IMR-90 (cell line): ENCODE results near the gene GGA2. TPM values are rescaled to one million over a fixed set of nuclear protein-coding genes. Genes with fewer than 3 reads are reported as not detected.

Experiments
- ATAC-seq: fragments of 200-7000 bp; cut with Tn5 transposase; 2 replicates; pipeline ENCODE4 v1.9.1; 2020; ENCODE audit warnings: low read depth, mild to moderate bottlenecking, moderate library complexity
- BruUV-seq: library from RNA; stranded (reverse); fragments of 400-500 nt; replicated peaks from 2 replicates; lab custom pipeline; 2021; lab: Mats Ljungman, UMichigan
- CTCF ChIA-PET: fragments of 300-600 bp; formaldehyde crosslinking; extraction: SDS; loops from one replicate; lab custom pipeline; 2021; ENCODE audit warnings: antibody characterized with exemption; lab: Yijun Ruan, JAX
- POLR2A ChIA-PET: fragments of 300-600 bp; sonication (Branson Sonifier 250); formaldehyde crosslinking; loops from one replicate; lab custom pipeline; 2022; ENCODE audit warnings: antibody characterized with exemption; ENCODE audit not compliant: unreplicated experiment; lab: Charles Lee
- DNase-seq: peaks from one replicate; pipeline ENCODE4 v3.0.0; 2013
- H2AFZ ChIP-seq: replicated peaks from 2 replicates; pipeline ENCODE3; 2013; ENCODE audit warnings: low read length, mild to moderate bottlenecking; ENCODE audit not compliant: poor library complexity
- H2AK5ac ChIP-seq: 2 replicates; pipeline ENCODE4 v1.6.1; 2013; ENCODE audit warnings: low read depth, low read length, inconsistent platforms
- H2AK9ac ChIP-seq: replicated peaks from 2 replicates; pipeline ENCODE3; 2013; ENCODE audit warnings: mild to moderate bottlenecking, low read depth, low read length, moderate library complexity; ENCODE audit not compliant: poor library complexity
- H2BK120ac ChIP-seq: 2 replicates; pipeline ENCODE4 v1.6.1; 2013; ENCODE audit warnings: low read depth, low read length, inconsistent platforms
- H2BK15ac ChIP-seq: 3 replicates; pipeline ENCODE4 v1.6.1; 2013; ENCODE audit warnings: low read depth, low read length, inconsistent platforms
- H2BK20ac ChIP-seq: 2 replicates; pipeline ENCODE4 v1.6.1; 2013; ENCODE audit warnings: low read depth, mild to moderate bottlenecking, inconsistent platforms, low read length, moderate library complexity
- H2BK5ac ChIP-seq: 2 replicates; pipeline ENCODE4 v1.6.1; 2013; ENCODE audit warnings: mild to moderate bottlenecking, low read depth, low read length, inconsistent platforms; ENCODE audit not compliant: poor library complexity, severe bottlenecking
- H3K14ac ChIP-seq: replicated peaks from 2 replicates; pipeline ENCODE4 v1.6.1; 2013; ENCODE audit warnings: low read depth, low read length, inconsistent platforms
- H3K18ac ChIP-seq: 2 replicates; pipeline ENCODE4 v1.6.1; 2013; ENCODE audit warnings: low read depth, low read length, control low read depth
- H3K23ac ChIP-seq: 2 replicates; pipeline ENCODE4 v1.6.1; 2013; ENCODE audit warnings: low read depth, low read length, inconsistent platforms
- H3K27ac ChIP-seq: 2 replicates; pipeline ENCODE4 v1.5.1; 2013; ENCODE audit warnings: mild to moderate bottlenecking, control low read depth, low read length; ENCODE audit not compliant: insufficient read depth
- H3K27me3 ChIP-seq: 2 replicates; pipeline ENCODE4 v1.6.1; 2013; ENCODE audit warnings: low read length; ENCODE audit not compliant: control insufficient read depth, insufficient read depth
- H3K36me3 ChIP-seq: 2 replicates; pipeline ENCODE4 v1.6.1; 2013; ENCODE audit warnings: low read length, mixed read lengths; ENCODE audit not compliant: control insufficient read depth, insufficient read depth
- H3K4ac ChIP-seq: 2 replicates; pipeline ENCODE4 v1.6.1; 2013; ENCODE audit warnings: low read depth, low read length, inconsistent platforms
- H3K4me1 ChIP-seq: 2 replicates; pipeline ENCODE4 v1.6.1; 2013; ENCODE audit warnings: low read length, mixed read lengths; ENCODE audit not compliant: control insufficient read depth, insufficient read depth
- H3K4me2 ChIP-seq: 2 replicates; pipeline ENCODE4 v1.6.1; 2013; ENCODE audit warnings: low read depth, mild to moderate bottlenecking, control low read depth, low read length, moderate library complexity
- H3K4me3 ChIP-seq: 2 replicates; pipeline ENCODE4 v1.5.1; 2013; ENCODE audit warnings: low read depth, mild to moderate bottlenecking, control low read depth, low read length, moderate library complexity; ENCODE audit not compliant: insufficient read depth
- H3K56ac ChIP-seq: 2 replicates; pipeline ENCODE4 v1.6.1; 2013; ENCODE audit warnings: low read length, inconsistent platforms; ENCODE audit not compliant: insufficient read depth; ENCODE audit errors: extremely low read depth
- H3K79me1 ChIP-seq, 2 experiments: 2 replicates each; pipeline ENCODE4 v1.6.1; 2013; ENCODE audit warnings: low read length in 2 of 2, inconsistent platforms in 1 of 2, low read depth in 1 of 2
- H3K9ac ChIP-seq: 2 replicates; pipeline ENCODE4 v1.6.1; 2013; ENCODE audit warnings: low read depth, low read length, control low read depth
- H3K9me1 ChIP-seq: 2 replicates; pipeline ENCODE4 v1.6.1; 2013; ENCODE audit warnings: low read length, inconsistent platforms; ENCODE audit not compliant: insufficient read depth
- H3K9me3 ChIP-seq: 2 replicates; pipeline ENCODE4 v1.6.1; 2013; ENCODE audit warnings: low read length; ENCODE audit not compliant: control insufficient read depth, insufficient read depth
- H4K20me1 ChIP-seq: 2 replicates; pipeline ENCODE4 v1.6.1; 2013; ENCODE audit warnings: low read length, inconsistent platforms; ENCODE audit not compliant: insufficient read depth
- H4K5ac ChIP-seq: 2 replicates; pipeline ENCODE4 v1.6.1; 2013; ENCODE audit warnings: mild to moderate bottlenecking, low read depth, low read length, control low read depth
- H4K8ac ChIP-seq, 2 experiments: 2 replicates each; pipeline ENCODE4 v1.6.1; 2013; ENCODE audit warnings: low read depth in 2 of 2, low read length in 2 of 2, control low read depth in 1 of 2, inconsistent platforms in 1 of 2
- H4K91ac ChIP-seq: 2 replicates; pipeline ENCODE4 v1.6.1; 2013; ENCODE audit warnings: low read depth, low read length, inconsistent platforms; ENCODE audit not compliant: insufficient read depth
- BHLHE40 ChIP-seq: fragments of 150-350 bp; IDR thresholded peaks from 2 replicates; pipeline ENCODE4 v1.6.1; 2016; ENCODE audit warnings: mild to moderate bottlenecking, low read depth, low read length
- CEBPB ChIP-seq: IDR thresholded peaks from 2 replicates; pipeline ENCODE4 v1.6.1; 2012; ENCODE audit warnings: low read depth, low read length, improper control_type of control experiment
- CHD1 ChIP-seq: IDR thresholded peaks from 2 replicates; pipeline ENCODE4 v1.6.1; 2012; ENCODE audit warnings: low read depth, low read length, improper control_type of control experiment
- ELK1 ChIP-seq: fragments of 150-350 bp; IDR thresholded peaks from 2 replicates; pipeline ENCODE4 v1.6.1; 2016; ENCODE audit warnings: low read depth, mild to moderate bottlenecking, low read length, moderate library complexity, borderline replicate concordance
- FOS ChIP-seq: fragments of 150-350 bp; IDR thresholded peaks from 2 replicates; pipeline ENCODE4 v1.6.1; 2016; ENCODE audit warnings: low read depth, low read length
- MAFK ChIP-seq: IDR thresholded peaks from 2 replicates; pipeline ENCODE4 v1.6.1; 2012; ENCODE audit warnings: low read depth, low read length, improper control_type of control experiment
- MAZ ChIP-seq: IDR thresholded peaks from 2 replicates; pipeline ENCODE4 v1.6.1; 2012; ENCODE audit warnings: low read depth, mild to moderate bottlenecking, low read length, improper control_type of control experiment, moderate library complexity, borderline replicate concordance
- MXI1 ChIP-seq: IDR thresholded peaks from 2 replicates; pipeline ENCODE4 v1.6.1; 2012; ENCODE audit warnings: low read depth, mild to moderate bottlenecking, low read length, moderate library complexity, borderline replicate concordance
- NFE2L2 ChIP-seq: fragments of 150-350 bp; IDR thresholded peaks from 2 replicates; pipeline ENCODE4 v1.6.1; 2016; ENCODE audit warnings: low read depth, mild to moderate bottlenecking, low read length
- POLR2A ChIP-seq: IDR thresholded peaks from 2 replicates; pipeline ENCODE4 v1.6.1; 2012; ENCODE audit warnings: mild to moderate bottlenecking, low read depth, low read length
- RAD21 ChIP-seq: IDR thresholded peaks from 2 replicates; pipeline ENCODE4 v1.6.1; 2012; ENCODE audit warnings: low read length, improper control_type of control experiment
- RCOR1 ChIP-seq: IDR thresholded peaks from 2 replicates; pipeline ENCODE4 v1.6.1; 2012; ENCODE audit warnings: mild to moderate bottlenecking, low read length, improper control_type of control experiment; ENCODE audit not compliant: insufficient replicate concordance
- RFX5 ChIP-seq: IDR thresholded peaks from 2 replicates; pipeline ENCODE4 v1.8.0; 2012; ENCODE audit warnings: low read depth, mild to moderate bottlenecking, low read length, moderate library complexity
- SMC3 ChIP-seq: fragments of 150-350 bp; IDR thresholded peaks from 2 replicates; pipeline ENCODE4 v1.6.1; 2016; ENCODE audit warnings: low read depth, mild to moderate bottlenecking, antibody characterized with exemption, low read length, moderate library complexity
- WGBS, 2 experiments: methylation state at CpG; one replicate each; pipeline versions ENCODE4 v1.1.5 to v1.1.7; 2013; ENCODE audit warnings: missing lambda C conversion rate in 2 of 2; ENCODE audit not compliant: insufficient read length in 1 of 2; ENCODE audit errors: extremely low coverage in 2 of 2; 5-methylcytosine and 5-hydroxymethylcytosine counted together
- dilution Hi-C: fragments of 300-500 bp; cut with HindIII; formaldehyde crosslinking; loops from one replicate; pipeline ENCODE4 v1.14.3; 2018; ENCODE audit warnings: low sequenced_read_pairs; ENCODE audit not compliant: unreplicated experiment
- in situ Hi-C: fragments of 300-500 bp; cut with MboI; formaldehyde crosslinking; loops from 3 replicates; pipeline ENCODE4 v1.14.3; 2019; ENCODE audit warnings: low sequenced_read_pairs, inconsistent platforms, mixed read lengths
- intact Hi-C: fragments of 100-400 bp; cut with micrococcal nuclease; formaldehyde crosslinking; loops from 2 replicates; pipeline ENCODE4 v1.10.0; 2022
- polyA plus RNA-seq, 3 experiments: library from polyadenylated mRNA; depleted of rRNA; stranded (reverse); fragments of >200 nt; gene quantifications; 2 replicates each; pipeline ENCODE4 v1.2.3, GENCODE V29; 2012; ENCODE audit warnings: low replicate concordance in 1 of 3
- total RNA-seq: library from RNA; depleted of rRNA; stranded (reverse); fragments of >200 nt; gene quantifications from 2 replicates; pipeline ENCODE4 v1.2.3, GENCODE V29; 2012
- TF ChIP-seq, protein P1 (sequence below): fragments of 150-350 bp; IDR thresholded peaks from 2 replicates; pipeline ENCODE4 v1.6.1; 2017; ENCODE audit warnings: mild to moderate bottlenecking, antibody characterized with exemption, low read length, low read depth
- TF ChIP-seq, protein P2 (sequence below): conservative IDR thresholded peaks from 2 replicates; pipeline ENCODE4 v1.5.1; 2012; ENCODE audit warnings: mild to moderate bottlenecking, low read depth, low read length, improper control_type of control experiment

The GGA2 gene
- total and polyA plus RNA-seq, 2 of the 4 experiments (the other 2 are of a cell fraction): 16.5 to 30.1 TPM

DNA sequence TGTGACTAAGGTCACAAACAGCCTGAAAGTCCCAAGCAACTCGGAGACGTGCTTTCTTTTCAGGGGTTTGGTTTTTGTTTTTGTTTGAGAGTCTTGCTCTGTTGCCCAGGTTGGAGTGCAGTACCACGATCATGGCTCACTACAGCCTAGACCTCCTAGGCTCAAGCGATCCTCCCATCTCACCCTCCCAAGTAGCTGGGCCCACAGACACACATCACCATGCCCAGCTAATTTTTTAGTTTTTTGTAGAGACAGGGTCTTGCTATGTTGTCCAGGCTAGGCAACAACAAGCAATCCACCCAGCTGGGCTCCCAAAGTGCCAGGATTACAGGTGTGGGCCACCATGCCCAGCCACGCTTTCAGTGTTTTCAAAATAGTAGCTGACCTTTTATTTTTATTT is 19.8 kb upstream of the GGA2 start:
- Histone ChIP-seq H2BK20ac (no peak overlapping the region), H4K8ac (no peak overlapping the region), H3K9me3 (no peaks in the 10 kb centered on the region), H4K5ac (no peak overlapping the region), H2AFZ (no peak overlapping the region), H2AK5ac (no peak overlapping the region), H3K4me3 (no peak overlapping the region), H3K27me3 (no peaks in the 10 kb centered on the region), H4K91ac (no peak overlapping the region), H3K23ac (no peak overlapping the region), H4K20me1 (no peaks in the 10 kb centered on the region), H3K79me1 (peaks cover under 1 to 7% of the 10 kb centered on the region in 2 experiments; a peak in 1 of 4 replicates), H2BK15ac (no peak overlapping the region), H3K56ac (no peak overlapping the region), H3K9ac (no peak overlapping the region), H3K27ac (no peak overlapping the region), H3K4ac (no peak overlapping the region), H3K14ac (no peak overlapping the region), H3K4me1 (no peaks in the 10 kb centered on the region), H3K4me2 (no peak overlapping the region), H3K36me3 (peaks cover 60% of the 10 kb centered on the region), H3K9me1 (peaks cover 5% of the 10 kb centered on the region; the same call in 1 of the 2 replicates), H3K18ac (no peak overlapping the region), H2BK5ac (no peak overlapping the region), H2BK120ac (no peak overlapping the region), H2AK9ac (no peak overlapping the region)
- DNase-seq (no peak), ATAC-seq (no peak)
- no TSS peak for BruUV-seq
- in situ Hi-C loops: no loop called here
- ChIA-PET POLR2A (no interaction called here), CTCF (no interaction called here)
- TF ChIP-seq CHD1: no peak
- no peak for TF ChIP-seq RAD21
- TF ChIP-seq SMC3: no peak
- no peak for TF ChIP-seq RCOR1
- no peak for TF ChIP-seq NFE2L2
- no peak for TF ChIP-seq MXI1
- no peak for TF ChIP-seq MAZ
- no peak for TF ChIP-seq CEBPB
- TF ChIP-seq MAFK: no peak
- no peak for TF ChIP-seq RFX5
- TF ChIP-seq ELK1: no peak
- TF ChIP-seq POLR2A: no peak
- no peak for TF ChIP-seq FOS
- TF ChIP-seq, protein P1, sequence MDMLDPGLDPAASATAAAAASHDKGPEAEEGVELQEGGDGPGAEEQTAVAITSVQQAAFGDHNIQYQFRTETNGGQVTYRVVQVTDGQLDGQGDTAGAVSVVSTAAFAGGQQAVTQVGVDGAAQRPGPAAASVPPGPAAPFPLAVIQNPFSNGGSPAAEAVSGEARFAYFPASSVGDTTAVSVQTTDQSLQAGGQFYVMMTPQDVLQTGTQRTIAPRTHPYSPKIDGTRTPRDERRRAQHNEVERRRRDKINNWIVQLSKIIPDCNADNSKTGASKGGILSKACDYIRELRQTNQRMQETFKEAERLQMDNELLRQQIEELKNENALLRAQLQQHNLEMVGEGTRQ: no peak
- TF ChIP-seq BHLHE40: no peak
- TF ChIP-seq, protein P2, sequence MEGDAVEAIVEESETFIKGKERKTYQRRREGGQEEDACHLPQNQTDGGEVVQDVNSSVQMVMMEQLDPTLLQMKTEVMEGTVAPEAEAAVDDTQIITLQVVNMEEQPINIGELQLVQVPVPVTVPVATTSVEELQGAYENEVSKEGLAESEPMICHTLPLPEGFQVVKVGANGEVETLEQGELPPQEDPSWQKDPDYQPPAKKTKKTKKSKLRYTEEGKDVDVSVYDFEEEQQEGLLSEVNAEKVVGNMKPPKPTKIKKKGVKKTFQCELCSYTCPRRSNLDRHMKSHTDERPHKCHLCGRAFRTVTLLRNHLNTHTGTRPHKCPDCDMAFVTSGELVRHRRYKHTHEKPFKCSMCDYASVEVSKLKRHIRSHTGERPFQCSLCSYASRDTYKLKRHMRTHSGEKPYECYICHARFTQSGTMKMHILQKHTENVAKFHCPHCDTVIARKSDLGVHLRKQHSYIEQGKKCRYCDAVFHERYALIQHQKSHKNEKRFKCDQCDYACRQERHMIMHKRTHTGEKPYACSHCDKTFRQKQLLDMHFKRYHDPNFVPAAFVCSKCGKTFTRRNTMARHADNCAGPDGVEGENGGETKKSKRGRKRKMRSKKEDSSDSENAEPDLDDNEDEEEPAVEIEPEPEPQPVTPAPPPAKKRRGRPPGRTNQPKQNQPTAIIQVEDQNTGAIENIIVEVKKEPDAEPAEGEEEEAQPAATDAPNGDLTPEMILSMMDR: no peak
- no CpG with 5 or more reads among the region's 5 CpGs for WGBS, 2 experiments
- dilution Hi-C loops: no loop called here
- intact Hi-C loops: no loop called here
